GM23338 (cell line): ENCODE measurements around the gene SENP3. TPM values are rescaled to one million over a fixed set of nuclear protein-coding genes. Genes with fewer than 3 reads are reported as not detected.

Source experiments
- ATAC-seq: fragments of 200-7000 bp; cut with Tn5 transposase; 3 replicates; pipeline ENCODE4 v1.9.1; 2020
- DNase-seq: peaks from one replicate; pipeline ENCODE4 v3.0.0-alpha.2; 2015; ENCODE audit warnings: low spot score
- H2AFZ ChIP-seq: fragments of 200-600 bp; sonication (generic); 2 replicates; pipeline ENCODE4 v1.8.0; 2016; ENCODE audit warnings: antibody characterized with exemption, mild to moderate bottlenecking, moderate library complexity
- H3F3A ChIP-seq: fragments of 200-600 bp; sonication (generic); replicated peaks from 2 replicates; pipeline ENCODE4 v1.8.0; 2017; ENCODE audit warnings: antibody characterized with exemption, mixed run types, low read depth
- H3K27ac ChIP-seq: fragments of 200-600 bp; sonication (generic); 2 replicates; pipeline ENCODE4 v1.6.1; 2016; ENCODE audit warnings: low read depth
- H3K27me3 ChIP-seq: fragments of 200-600 bp; sonication (generic); 2 replicates; pipeline ENCODE4 v1.8.0; 2016; ENCODE audit warnings: mild to moderate bottlenecking, mixed run types, moderate library complexity; ENCODE audit not compliant: insufficient read depth
- H3K36me3 ChIP-seq: fragments of 200-600 bp; sonication (generic); 2 replicates; pipeline ENCODE4 v1.8.0; 2016; ENCODE audit warnings: mild to moderate bottlenecking; ENCODE audit not compliant: insufficient read depth
- H3K4me1 ChIP-seq: fragments of 200-600 bp; sonication (generic); 2 replicates; pipeline ENCODE4 v1.8.0; 2016; ENCODE audit warnings: mild to moderate bottlenecking, moderate library complexity; ENCODE audit not compliant: insufficient read depth
- H3K4me2 ChIP-seq: fragments of 200-600 bp; sonication (generic); 2 replicates; pipeline ENCODE4 v1.7.1; 2017; ENCODE audit warnings: mixed run types
- H3K4me3 ChIP-seq: fragments of 200-600 bp; sonication (generic); 2 replicates; pipeline ENCODE4 v1.6.1; 2016; ENCODE audit warnings: mixed run types
- H3K79me2 ChIP-seq: fragments of 200-600 bp; sonication (generic); replicated peaks from 2 replicates; pipeline ENCODE4 v1.8.0; 2017; ENCODE audit warnings: mild to moderate bottlenecking; ENCODE audit not compliant: insufficient read depth
- H3K9me2 ChIP-seq: fragments of 200-600 bp; sonication (generic); 2 replicates; pipeline ENCODE4 v1.8.0; 2017; ENCODE audit not compliant: insufficient read depth
- H4K20me1 ChIP-seq: fragments of 200-600 bp; sonication (generic); replicated peaks from 2 replicates; pipeline ENCODE4 v1.8.0; 2017; ENCODE audit warnings: mild to moderate bottlenecking; ENCODE audit not compliant: insufficient read depth
- H3K27ac Mint-ChIP-seq: 2 replicates; pipeline ENCODE4 v1.8.0; 2020; ENCODE audit warnings: inconsistent platforms, mild to moderate bottlenecking, moderate library complexity, mixed read lengths
- H3K27me3 Mint-ChIP-seq: 3 replicates; pipeline ENCODE4 v1.8.0; 2022; ENCODE audit warnings: low read depth, mild to moderate bottlenecking, moderate library complexity, mixed read lengths, inconsistent platforms; ENCODE audit not compliant: insufficient read depth, poor library complexity
- H3K36me3 Mint-ChIP-seq: 3 replicates; pipeline ENCODE4 v1.8.0; 2021; ENCODE audit warnings: low read depth, mild to moderate bottlenecking, inconsistent platforms, moderate library complexity, mixed read lengths
- H3K4me1 Mint-ChIP-seq: 3 replicates; pipeline ENCODE4 v1.8.0; 2020; ENCODE audit warnings: mild to moderate bottlenecking, inconsistent platforms, mixed read lengths
- H3K4me3 Mint-ChIP-seq: 3 replicates; pipeline ENCODE4 v1.8.0; 2021; ENCODE audit warnings: moderate library complexity, mild to moderate bottlenecking, inconsistent platforms, mixed read lengths
- H3K9me3 Mint-ChIP-seq: 3 replicates; pipeline ENCODE4 v1.8.0; 2020; ENCODE audit warnings: moderate library complexity, mild to moderate bottlenecking, inconsistent platforms, mixed read lengths
- CREB1 ChIP-seq: fragments of 250-450 bp; sonication (Bioruptor Pico); IDR thresholded peaks from 2 replicates; pipeline ENCODE4 v1.5.0; 2020; ENCODE audit warnings: low read depth, mild to moderate bottlenecking, moderate library complexity
- EZH2 ChIP-seq: fragments of 200-600 bp; sonication (generic); IDR thresholded peaks from one replicate; pipeline ENCODE4 v1.8.0; 2017; ENCODE audit warnings: antibody characterized with exemption, mild to moderate bottlenecking, low read depth; ENCODE audit not compliant: unreplicated experiment
- POLR2AphosphoS5 ChIP-seq: IDR thresholded peaks from 2 replicates; pipeline ENCODE4 v1.6.1; 2016; ENCODE audit warnings: antibody characterized with exemption, low read depth
- ZNF331 ChIP-seq: fragments of 250-450 bp; sonication (Bioruptor Pico); IDR thresholded peaks from 2 replicates; pipeline ENCODE4 v1.5.0; 2020; ENCODE audit warnings: low read depth, mild to moderate bottlenecking, moderate library complexity
- ZNF462 ChIP-seq: fragments of 250-450 bp; sonication (Bioruptor Pico); IDR thresholded peaks from 2 replicates; pipeline ENCODE4 v1.5.0; 2020; ENCODE audit warnings: mild to moderate bottlenecking, moderate library complexity
- polyA plus RNA-seq: library from polyadenylated mRNA; unstranded; fragments of >200 nt; fragmentation: Nextera tagmentation; extraction: Ambion mirVana; gene quantifications from 2 replicates; pipeline ENCODE4 v1.2.1, GENCODE V29; 2016
- total RNA-seq: library from RNA; depleted of rRNA; stranded (reverse); fragments of >200 nt; shearing (Covaris generic); gene quantifications from 2 replicates; pipeline ENCODE4 v1.2.3, GENCODE V29; 2014
- TF ChIP-seq, protein P1 (sequence below), 2 experiments: fragments of 200-600 bp in 1 of 2; sonication (generic) in 1 of 2; conservative IDR thresholded peaks; 2 replicates each; pipeline versions ENCODE4 v1.5.1 to v1.6.1; 2016 to 2017; ENCODE audit warnings: antibody characterized with exemption in 2 of 2, low read depth in 2 of 2, mild to moderate bottlenecking in 2 of 2, moderate library complexity in 1 of 2
- TF ChIP-seq, protein P2 (sequence below): IDR thresholded peaks from one replicate; pipeline ENCODE4 v1.6.1; 2018; ENCODE audit warnings: antibody characterized with exemption; ENCODE audit not compliant: unreplicated experiment

The SENP3 gene
- total and polyA plus RNA-seq, 2 experiments from 2014 or later = 6.5 to 138 TPM

DNA sequence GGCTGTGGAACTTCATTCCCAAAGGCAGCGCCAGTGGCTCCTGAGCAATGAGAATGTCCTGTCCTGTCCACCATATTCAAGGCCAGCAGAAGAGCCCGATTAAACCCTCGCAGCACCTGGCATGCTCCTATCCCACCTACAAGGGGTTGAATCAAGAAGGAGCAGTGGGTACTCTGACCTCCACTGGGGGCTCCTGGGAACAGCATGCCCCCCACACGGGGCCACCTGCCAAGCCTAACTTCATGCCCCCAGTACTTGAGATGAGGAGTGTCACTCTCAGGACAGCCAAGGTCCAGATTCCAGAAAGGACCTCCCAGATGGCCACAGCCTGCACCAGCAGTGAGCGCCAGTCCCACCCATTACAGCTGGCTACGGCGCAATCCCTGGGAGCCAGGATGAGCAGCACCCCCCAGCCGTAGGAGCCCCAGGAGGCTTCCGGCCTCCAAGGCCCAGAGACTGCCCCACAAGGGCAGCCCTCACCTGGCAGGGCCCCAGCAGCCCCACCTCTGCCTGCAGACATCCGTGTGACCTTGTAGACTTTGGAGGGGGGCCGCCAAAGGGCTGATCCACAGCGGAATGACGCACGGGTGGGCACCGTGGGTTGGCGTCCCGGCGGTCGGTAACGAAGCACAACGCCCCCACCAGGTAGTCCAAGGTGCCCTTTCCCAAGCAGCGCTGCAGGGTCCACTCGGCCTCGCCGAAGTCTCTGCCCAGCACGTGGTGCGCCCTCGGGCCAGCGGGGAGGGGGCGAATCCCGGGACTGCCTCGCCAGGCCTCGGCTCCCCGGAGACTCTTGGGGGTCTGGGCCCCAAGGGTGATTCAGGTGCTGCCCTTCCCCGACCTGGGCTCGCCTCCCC lies 20.9 kb downstream of the SENP3 start:
- peaks cover 47% of the 10 kb centered on the region for H3F3A ChIP-seq
- TF ChIP-seq, protein P1, sequence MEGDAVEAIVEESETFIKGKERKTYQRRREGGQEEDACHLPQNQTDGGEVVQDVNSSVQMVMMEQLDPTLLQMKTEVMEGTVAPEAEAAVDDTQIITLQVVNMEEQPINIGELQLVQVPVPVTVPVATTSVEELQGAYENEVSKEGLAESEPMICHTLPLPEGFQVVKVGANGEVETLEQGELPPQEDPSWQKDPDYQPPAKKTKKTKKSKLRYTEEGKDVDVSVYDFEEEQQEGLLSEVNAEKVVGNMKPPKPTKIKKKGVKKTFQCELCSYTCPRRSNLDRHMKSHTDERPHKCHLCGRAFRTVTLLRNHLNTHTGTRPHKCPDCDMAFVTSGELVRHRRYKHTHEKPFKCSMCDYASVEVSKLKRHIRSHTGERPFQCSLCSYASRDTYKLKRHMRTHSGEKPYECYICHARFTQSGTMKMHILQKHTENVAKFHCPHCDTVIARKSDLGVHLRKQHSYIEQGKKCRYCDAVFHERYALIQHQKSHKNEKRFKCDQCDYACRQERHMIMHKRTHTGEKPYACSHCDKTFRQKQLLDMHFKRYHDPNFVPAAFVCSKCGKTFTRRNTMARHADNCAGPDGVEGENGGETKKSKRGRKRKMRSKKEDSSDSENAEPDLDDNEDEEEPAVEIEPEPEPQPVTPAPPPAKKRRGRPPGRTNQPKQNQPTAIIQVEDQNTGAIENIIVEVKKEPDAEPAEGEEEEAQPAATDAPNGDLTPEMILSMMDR (conservative IDR thresholded peaks at IDR 0.05; ENCODE audit: low read depth in 2 of 2) = peak in 1 of 2 experiments; percentile 27; a peak in 1 of 4 replicates
- TF ChIP-seq, protein P2, sequence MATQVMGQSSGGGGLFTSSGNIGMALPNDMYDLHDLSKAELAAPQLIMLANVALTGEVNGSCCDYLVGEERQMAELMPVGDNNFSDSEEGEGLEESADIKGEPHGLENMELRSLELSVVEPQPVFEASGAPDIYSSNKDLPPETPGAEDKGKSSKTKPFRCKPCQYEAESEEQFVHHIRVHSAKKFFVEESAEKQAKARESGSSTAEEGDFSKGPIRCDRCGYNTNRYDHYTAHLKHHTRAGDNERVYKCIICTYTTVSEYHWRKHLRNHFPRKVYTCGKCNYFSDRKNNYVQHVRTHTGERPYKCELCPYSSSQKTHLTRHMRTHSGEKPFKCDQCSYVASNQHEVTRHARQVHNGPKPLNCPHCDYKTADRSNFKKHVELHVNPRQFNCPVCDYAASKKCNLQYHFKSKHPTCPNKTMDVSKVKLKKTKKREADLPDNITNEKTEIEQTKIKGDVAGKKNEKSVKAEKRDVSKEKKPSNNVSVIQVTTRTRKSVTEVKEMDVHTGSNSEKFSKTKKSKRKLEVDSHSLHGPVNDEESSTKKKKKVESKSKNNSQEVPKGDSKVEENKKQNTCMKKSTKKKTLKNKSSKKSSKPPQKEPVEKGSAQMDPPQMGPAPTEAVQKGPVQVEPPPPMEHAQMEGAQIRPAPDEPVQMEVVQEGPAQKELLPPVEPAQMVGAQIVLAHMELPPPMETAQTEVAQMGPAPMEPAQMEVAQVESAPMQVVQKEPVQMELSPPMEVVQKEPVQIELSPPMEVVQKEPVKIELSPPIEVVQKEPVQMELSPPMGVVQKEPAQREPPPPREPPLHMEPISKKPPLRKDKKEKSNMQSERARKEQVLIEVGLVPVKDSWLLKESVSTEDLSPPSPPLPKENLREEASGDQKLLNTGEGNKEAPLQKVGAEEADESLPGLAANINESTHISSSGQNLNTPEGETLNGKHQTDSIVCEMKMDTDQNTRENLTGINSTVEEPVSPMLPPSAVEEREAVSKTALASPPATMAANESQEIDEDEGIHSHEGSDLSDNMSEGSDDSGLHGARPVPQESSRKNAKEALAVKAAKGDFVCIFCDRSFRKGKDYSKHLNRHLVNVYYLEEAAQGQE = no peak
- TF ChIP-seq ZNF462 (CRISPR knock-in tag) = no peak
- TF ChIP-seq POLR2AphosphoS5 = no peak; the same call in 1 of the 2 replicates
- no peak for TF ChIP-seq CREB1 (CRISPR knock-in tag)
- no peak for TF ChIP-seq ZNF331 (CRISPR knock-in tag)
- no peak for TF ChIP-seq EZH2
- H3K4me1 ChIP-seq = peaks cover 19% of the 10 kb centered on the region
- Mint-ChIP-seq H3K27me3 (peaks cover 43% of the 10 kb centered on the region), H3K9me3 (peaks cover 5% of the 10 kb centered on the region; the same call in 2 of the 3 replicates), H3K4me1 (peaks cover 55% of the 10 kb centered on the region), H3K4me3 (peak overlapping the region; percentile 98), H3K36me3 (peaks cover 64% of the 10 kb centered on the region), H3K27ac (peak overlapping the region; percentile 100)
- peaks cover 33% of the 10 kb centered on the region for H3K79me2 ChIP-seq
- H3K4me3 ChIP-seq = peak overlapping the region; percentile 60
- peak overlapping the region; percentile 81 for H3K4me2 ChIP-seq
- no peaks in the 10 kb centered on the region; the same call in 1 of the 2 replicates for H3K9me2 ChIP-seq
- no peaks in the 10 kb centered on the region for H3K27me3 ChIP-seq
- H2AFZ ChIP-seq = no peak overlapping the region
- peak; percentile 47 for DNase-seq
- peak; percentile 0 for ATAC-seq
- peaks cover 1% of the 10 kb centered on the region for H4K20me1 ChIP-seq
- H3K36me3 ChIP-seq = peaks cover 8% of the 10 kb centered on the region
- H3K27ac ChIP-seq = peak overlapping the region; percentile 97
